Adipocyte (in vitro differentiated cells): Measurements from ENCODE around the gene FAM217B.

Experiments used
- DNase-seq: peaks from one replicate; pipeline ENCODE4 v3.0.0-alpha.2; 2015; ENCODE audit warnings: low read depth
- H3K27me3 ChIP-seq: replicated peaks from 2 replicates; pipeline ENCODE4 v1.7.0; 2013; ENCODE audit warnings: mild to moderate bottlenecking, low read length, moderate library complexity; ENCODE audit not compliant: control insufficient read depth, insufficient read depth
- H3K36me3 ChIP-seq: 2 replicates; pipeline ENCODE4 v1.7.0; 2013; ENCODE audit warnings: low read length, mild to moderate bottlenecking, moderate library complexity; ENCODE audit not compliant: control insufficient read depth, insufficient read depth, severe bottlenecking
- H3K4me1 ChIP-seq: 2 replicates; pipeline ENCODE4 v1.7.0; 2013; ENCODE audit warnings: mild to moderate bottlenecking, low read length, moderate library complexity; ENCODE audit not compliant: control insufficient read depth, insufficient read depth
- H3K4me3 ChIP-seq: 2 replicates; pipeline ENCODE4 v1.7.0; 2013; ENCODE audit warnings: mild to moderate bottlenecking, low read length, moderate library complexity
- H3K9ac ChIP-seq: 2 replicates; pipeline ENCODE4 v1.7.0; 2013; ENCODE audit warnings: mild to moderate bottlenecking, low read length, moderate library complexity
- H3K9me3 ChIP-seq: 2 replicates; pipeline ENCODE4 v1.7.0; 2013; ENCODE audit warnings: mild to moderate bottlenecking, low read length, moderate library complexity; ENCODE audit not compliant: control insufficient read depth

The FAM217B gene

DNA sequence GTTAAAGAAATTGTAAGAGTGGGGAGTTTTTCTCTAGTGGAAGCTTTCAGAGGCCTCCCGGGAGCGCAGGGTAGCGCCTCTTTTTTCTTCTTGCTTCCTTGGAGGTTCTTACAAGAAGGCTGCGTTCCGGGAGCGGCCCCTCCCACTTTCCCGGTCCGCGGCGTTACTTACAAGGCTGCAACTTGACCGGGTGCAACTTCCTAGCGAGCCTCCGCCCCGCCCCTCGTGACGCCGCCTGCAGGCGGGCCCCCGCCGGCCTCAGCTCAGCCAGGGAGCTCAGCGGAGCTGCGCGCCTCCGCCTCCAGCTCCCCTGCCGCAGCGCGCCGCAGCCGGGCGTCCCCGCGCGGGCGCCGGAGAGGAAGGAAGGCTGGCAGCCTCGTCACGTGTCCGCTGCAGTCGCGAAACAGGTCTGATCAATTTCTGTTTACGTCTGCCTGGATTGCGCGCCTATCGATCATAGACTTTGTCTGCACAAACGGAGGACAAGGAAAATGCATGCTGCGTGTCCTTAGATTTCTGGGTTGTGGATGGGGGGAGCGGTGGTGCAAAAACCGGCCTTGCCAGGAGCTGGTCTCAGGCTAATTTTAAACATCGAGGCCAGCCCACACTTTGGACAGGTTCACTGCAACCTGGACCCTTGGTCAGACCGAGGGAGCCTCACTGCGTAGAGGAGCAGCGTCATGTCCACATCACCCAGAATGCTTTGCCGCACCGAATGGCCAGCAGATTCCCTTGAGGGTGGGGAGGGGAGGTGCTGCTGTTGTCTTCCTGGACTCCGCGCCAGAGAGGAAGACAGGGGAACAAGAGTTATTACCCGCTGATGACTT lies at the start of gene FAM217B, which contains the start of gene PPP1R3D:
Gene FAM217B, plus strand, starts transcription at position 261 of the 827 bp plus-strand sequence. CDS start 3,555 bp downstream, outside the sequence.
Gene PPP1R3D, minus strand, starts transcription at position 177 of the 827 bp plus-strand sequence. CDS start 374 bp downstream, outside the sequence.
- Histone ChIP-seq H3K9me3 (no peaks in the 10 kb centered on the region), H3K36me3 (peaks cover 24% of the 10 kb centered on the region), H3K4me1 (peaks cover 47% of the 10 kb centered on the region), H3K4me3 (peak within 1 kb of the TSS; percentile 94), H3K27me3 (no peaks in the 10 kb centered on the region), H3K9ac (peak within 1 kb of the TSS; percentile 96)
- DNase-seq: peak; percentile 99

DNA sequence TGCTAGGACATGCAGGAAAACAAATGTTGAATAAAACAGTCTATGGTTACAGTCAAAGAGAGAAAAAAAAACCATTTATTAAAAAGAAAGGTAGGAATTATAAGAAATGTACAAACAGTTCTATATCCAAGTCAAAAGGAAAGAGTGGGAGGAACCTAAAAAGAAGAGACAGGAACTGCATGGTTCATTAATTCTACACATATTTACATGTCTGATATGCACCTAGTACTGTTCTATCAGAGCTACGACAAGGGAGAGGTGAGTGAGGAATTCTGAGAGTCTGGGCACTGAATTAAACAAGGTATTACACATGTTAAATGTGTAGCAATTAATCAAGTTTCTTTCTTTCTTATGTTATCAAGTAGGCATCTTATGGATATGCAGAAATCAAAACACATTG lies 48.6 kb upstream of the FAM217B start:
- no peaks in the 10 kb centered on the region for H3K36me3 ChIP-seq
- H3K4me1 ChIP-seq: no peaks in the 10 kb centered on the region
- no peaks in the 10 kb centered on the region for H3K27me3 ChIP-seq
- H3K9ac ChIP-seq: no peak overlapping the region
- no peaks in the 10 kb centered on the region for H3K9me3 ChIP-seq
- no peak overlapping the region for H3K4me3 ChIP-seq
- DNase-seq: no peak

DNA sequence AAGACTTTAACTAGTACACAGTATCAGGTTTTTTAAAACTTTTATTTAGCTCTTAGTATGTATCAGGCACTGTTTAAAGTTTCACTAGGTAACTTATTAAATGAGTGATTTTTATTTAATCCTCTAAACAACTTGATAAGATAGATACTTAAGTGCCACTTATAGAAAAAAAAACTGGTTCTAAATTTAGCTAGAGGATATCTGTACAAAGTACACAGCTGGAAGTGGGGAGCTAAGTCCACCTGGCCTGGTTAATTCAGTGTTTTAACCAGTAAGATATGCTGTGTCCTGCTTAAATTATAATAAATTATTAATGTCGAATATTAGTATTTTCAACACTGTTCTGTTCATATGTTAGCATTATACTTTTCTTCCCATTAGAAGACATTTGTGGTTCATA lies 44.3 kb upstream of the FAM217B start:
- Histone ChIP-seq H3K4me1 (no peaks in the 10 kb centered on the region), H3K4me3 (no peak overlapping the region), H3K36me3 (no peaks in the 10 kb centered on the region), H3K9me3 (no peaks in the 10 kb centered on the region), H3K27me3 (no peaks in the 10 kb centered on the region), H3K9ac (no peak overlapping the region)
- DNase-seq: no peak

DNA sequence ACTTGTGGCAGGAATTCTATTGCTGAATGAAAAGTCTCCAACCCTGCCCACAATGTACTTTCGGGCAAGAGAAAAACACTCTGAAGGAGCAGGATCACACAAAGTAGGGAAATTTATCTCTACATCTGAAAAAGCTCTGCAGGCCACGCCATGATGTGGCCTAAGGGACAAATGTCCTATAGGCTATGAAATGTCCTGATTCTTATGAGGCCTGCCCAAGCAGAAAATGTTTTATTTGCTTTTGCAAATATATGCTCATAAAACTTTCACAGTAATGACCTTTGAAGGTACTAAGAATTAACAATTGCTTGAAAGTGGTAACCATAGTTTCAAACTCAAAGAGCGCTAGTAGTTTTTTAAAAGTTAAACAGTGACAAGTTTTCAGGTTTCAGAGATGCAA lies 37.7 kb upstream of the FAM217B start:
- no peaks in the 10 kb centered on the region for H3K27me3 ChIP-seq
- H3K4me1 ChIP-seq: no peaks in the 10 kb centered on the region
- no peak overlapping the region for H3K4me3 ChIP-seq

DNA sequence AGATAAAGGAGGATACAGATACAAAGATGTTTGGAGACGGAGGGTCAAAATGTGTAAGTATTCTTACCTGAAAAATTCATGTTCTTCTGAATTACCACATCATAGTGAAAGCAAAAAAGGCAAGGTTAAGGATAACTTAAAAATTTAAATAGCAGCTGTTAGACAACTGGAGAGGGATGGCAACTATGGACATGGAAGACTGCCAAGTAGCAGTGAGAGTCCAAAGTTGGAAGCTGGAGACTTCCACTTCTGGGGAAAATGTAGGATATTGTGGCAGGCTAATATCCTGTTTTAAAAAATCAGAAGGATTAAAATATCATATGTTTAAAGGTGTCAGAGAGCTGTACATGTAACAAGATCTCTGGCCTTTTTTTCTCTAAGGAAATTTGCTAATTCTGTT lies 36.6 kb upstream of the FAM217B start:
- Histone ChIP-seq H3K9me3 (no peaks in the 10 kb centered on the region), H3K4me1 (no peaks in the 10 kb centered on the region), H3K36me3 (no peaks in the 10 kb centered on the region), H3K27me3 (no peaks in the 10 kb centered on the region), H3K9ac (no peak overlapping the region), H3K4me3 (no peak overlapping the region)
- no peak for DNase-seq

More for the DNA sequence above, 37.7 kb upstream of the FAM217B start:
- Histone ChIP-seq H3K36me3 (no peaks in the 10 kb centered on the region), H3K9me3 (no peaks in the 10 kb centered on the region), H3K9ac (no peak overlapping the region)
- no peak for DNase-seq

DNA sequence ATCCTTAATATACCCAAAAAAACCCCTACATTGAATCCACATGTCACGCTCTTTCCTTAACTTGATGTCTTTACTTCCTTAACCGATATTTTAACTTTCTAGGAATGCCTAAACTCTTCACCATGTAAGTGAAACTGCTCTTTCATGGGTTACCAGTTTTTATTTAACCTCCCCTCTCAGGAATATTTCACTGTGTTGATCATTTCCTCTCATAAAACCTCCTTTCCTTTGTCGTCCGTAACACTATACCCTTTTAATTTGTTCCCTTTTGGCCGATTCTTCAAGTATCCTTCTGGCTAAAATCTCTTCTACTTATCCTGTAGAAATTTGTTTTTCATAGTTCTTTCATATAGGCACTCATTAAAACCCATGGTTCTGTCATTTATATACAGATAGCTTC lies 31.3 kb upstream of the FAM217B start:
- no peaks in the 10 kb centered on the region for H3K27me3 ChIP-seq
- no peaks in the 10 kb centered on the region for H3K4me1 ChIP-seq

GRCh38 chr20:59911041-59911440 lies 29.1 kb upstream of the FAM217B start:
- Histone ChIP-seq H3K4me1 (no peaks in the 10 kb centered on the region), H3K4me3 (no peak overlapping the region), H3K9me3 (no peaks in the 10 kb centered on the region), H3K9ac (no peak overlapping the region), H3K27me3 (no peaks in the 10 kb centered on the region), H3K36me3 (no peaks in the 10 kb centered on the region)
- no peak for DNase-seq

More for the DNA sequence above, 31.3 kb upstream of the FAM217B start:
- DNase-seq: no peak
- Histone ChIP-seq H3K36me3 (no peaks in the 10 kb centered on the region), H3K4me3 (no peak overlapping the region), H3K9ac (no peak overlapping the region), H3K9me3 (no peaks in the 10 kb centered on the region)

DNA sequence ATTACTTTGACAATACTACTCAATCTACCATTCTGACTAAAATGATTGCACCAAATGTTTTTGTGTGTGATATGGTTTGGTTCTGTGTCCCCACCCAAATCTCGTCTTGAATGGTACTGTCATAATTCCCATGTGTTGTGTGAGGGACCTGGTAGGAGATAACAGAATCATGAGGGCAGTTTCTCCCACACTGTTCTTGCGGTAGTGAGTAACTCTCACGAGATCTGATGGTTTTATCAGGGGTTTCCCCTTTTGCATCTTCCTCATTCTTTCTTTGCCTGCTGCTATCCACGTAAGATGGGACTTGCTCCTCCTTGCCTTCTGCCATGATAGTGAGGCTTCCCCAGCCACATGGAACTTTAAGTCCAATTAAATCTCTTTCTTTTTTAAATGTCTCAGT lies 27.6 kb upstream of the FAM217B start:
- H3K4me1 ChIP-seq: peaks cover 1% of the 10 kb centered on the region
- no peaks in the 10 kb centered on the region for H3K9me3 ChIP-seq
- H3K36me3 ChIP-seq: no peaks in the 10 kb centered on the region
- no peak overlapping the region for H3K9ac ChIP-seq
- H3K27me3 ChIP-seq: no peaks in the 10 kb centered on the region
- no peak for DNase-seq
- no peak overlapping the region for H3K4me3 ChIP-seq

- Histone ChIP-seq H3K9ac (no peak overlapping the region), H3K9me3 (no peaks in the 10 kb centered on the region), H3K27me3 (no peaks in the 10 kb centered on the region), H3K4me3 (no peak overlapping the region), H3K36me3 (no peaks in the 10 kb centered on the region), H3K4me1 (peaks cover 14% of the 10 kb centered on the region)
- DNase-seq: peak; percentile 53
Observed at GRCh38 chr20:59920944-59921343, 19.2 kb upstream of the FAM217B start.

DNA sequence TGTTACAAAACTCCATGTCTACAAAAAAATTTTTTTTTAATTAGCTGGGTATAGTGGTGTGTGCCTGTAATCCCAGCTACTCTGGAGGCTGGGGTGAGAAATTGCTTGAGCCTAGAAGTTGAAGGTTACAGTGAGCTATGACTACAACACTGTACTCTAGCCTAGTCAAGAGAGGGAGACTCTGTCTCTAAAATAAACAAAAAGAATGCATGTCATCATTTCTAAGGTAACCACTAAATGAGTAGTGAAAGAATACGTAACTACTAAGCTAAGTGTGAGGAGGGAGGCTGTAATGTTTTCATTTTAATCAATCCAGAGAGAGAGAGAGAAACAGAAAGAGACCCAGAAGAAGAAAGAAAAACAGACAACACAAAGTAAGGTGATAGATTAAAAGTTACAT lies 16.7 kb upstream of the FAM217B start:
- no peaks in the 10 kb centered on the region for H3K36me3 ChIP-seq
- DNase-seq: no peak
- H3K4me1 ChIP-seq: peaks cover 9% of the 10 kb centered on the region
- no peaks in the 10 kb centered on the region for H3K27me3 ChIP-seq
- H3K9me3 ChIP-seq: no peaks in the 10 kb centered on the region
- H3K4me3 ChIP-seq: no peak overlapping the region
- H3K9ac ChIP-seq: no peak overlapping the region

DNA sequence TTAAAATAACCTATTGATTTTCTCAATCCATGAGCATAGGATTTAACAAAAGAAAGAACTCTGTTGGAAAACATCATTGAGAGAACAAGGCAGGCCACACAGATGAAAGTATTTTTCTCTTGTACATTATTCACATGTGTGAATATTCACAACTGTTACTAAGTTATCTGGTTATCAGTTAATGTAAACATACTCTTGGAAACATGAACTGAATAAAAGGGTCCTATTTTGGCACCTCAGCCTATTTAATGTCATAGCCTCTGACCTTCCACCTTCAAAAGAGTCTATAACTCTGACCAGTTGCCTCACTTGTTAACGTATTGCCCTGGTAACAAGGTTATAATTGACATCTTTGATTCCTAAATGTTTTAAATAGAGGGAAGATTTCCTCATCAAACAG lies 14.8 kb upstream of the FAM217B start:
- H3K27me3 ChIP-seq: no peaks in the 10 kb centered on the region
- no peak for DNase-seq
- H3K9ac ChIP-seq: no peak overlapping the region
- H3K36me3 ChIP-seq: no peaks in the 10 kb centered on the region
- H3K4me3 ChIP-seq: no peak overlapping the region
- H3K4me1 ChIP-seq: peaks cover 6% of the 10 kb centered on the region
- no peaks in the 10 kb centered on the region for H3K9me3 ChIP-seq
